ENCODE results near the gene XRCC3.

XRCC3 gene

DNA sequence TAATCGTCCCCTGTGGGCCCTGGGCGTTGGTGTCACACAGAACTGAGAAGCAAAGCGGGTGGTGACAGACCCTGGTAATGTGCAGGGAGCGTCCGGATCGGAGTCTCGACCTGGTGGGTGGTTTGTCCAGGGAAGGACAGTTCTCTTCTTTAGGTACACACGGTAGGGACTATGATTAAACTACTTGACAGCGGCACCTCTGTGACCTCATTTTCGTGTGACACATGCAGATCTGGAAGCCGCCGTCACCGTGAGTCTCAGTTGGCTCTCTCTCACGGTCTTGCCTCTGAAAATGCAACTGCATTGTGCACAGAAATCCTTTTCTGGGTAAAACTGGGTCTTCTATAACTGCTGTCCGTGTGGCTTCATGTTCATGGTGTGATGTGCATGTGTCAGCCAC lies 32.1 kb downstream of the XRCC3 start:
- TF ChIP-seq, protein P1, sequence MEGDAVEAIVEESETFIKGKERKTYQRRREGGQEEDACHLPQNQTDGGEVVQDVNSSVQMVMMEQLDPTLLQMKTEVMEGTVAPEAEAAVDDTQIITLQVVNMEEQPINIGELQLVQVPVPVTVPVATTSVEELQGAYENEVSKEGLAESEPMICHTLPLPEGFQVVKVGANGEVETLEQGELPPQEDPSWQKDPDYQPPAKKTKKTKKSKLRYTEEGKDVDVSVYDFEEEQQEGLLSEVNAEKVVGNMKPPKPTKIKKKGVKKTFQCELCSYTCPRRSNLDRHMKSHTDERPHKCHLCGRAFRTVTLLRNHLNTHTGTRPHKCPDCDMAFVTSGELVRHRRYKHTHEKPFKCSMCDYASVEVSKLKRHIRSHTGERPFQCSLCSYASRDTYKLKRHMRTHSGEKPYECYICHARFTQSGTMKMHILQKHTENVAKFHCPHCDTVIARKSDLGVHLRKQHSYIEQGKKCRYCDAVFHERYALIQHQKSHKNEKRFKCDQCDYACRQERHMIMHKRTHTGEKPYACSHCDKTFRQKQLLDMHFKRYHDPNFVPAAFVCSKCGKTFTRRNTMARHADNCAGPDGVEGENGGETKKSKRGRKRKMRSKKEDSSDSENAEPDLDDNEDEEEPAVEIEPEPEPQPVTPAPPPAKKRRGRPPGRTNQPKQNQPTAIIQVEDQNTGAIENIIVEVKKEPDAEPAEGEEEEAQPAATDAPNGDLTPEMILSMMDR (conservative IDR thresholded peaks at IDR 0.05; ENCODE audit: control insufficient read depth, insufficient read depth, low read depth, low read length): no peak
- no peak overlapping the region for H3K4me3 ChIP-seq (ENCODE audit: control insufficient read depth, low read depth, low read length)
- DNase-seq (ENCODE audit: low read depth): no peak

DNA sequence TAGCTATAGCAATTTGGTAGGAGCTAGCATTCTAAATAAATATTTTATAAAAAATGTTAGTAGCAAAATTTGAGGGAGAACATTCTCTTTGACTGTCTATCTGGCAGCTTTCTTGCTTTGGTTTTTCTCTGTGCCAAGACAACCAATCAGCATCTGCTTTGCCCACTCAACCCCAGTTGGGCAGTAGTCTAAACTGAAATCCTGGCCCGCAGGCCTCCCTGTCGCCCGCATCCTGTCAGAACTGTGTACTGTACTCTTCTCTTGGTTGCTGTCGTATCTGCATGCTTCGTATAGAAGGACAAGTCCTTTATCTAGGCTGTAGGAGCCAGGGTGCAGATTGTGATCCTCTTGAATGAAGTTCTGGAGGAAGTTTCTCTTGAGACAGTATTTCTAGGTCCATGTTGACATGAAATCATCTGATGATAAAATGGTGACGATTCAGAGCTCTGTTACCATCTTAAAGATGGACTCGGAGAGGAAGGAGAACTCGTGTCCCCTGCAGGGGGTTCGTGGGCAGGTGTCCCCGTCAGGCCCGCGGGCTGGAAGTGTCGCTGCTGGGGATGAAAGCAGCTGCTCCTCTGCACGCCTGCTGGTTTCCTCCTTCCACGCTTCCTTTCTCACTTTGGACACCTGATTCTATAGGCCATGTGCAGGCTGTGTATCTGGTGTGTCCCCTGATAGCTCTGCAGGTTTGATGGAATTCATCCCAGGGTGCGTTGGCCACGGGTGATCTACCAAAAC lies 34.6 kb downstream of the XRCC3 start:
- no peak overlapping the region for H3K4me3 ChIP-seq (ENCODE audit: control insufficient read depth, low read depth, low read length)
- TF ChIP-seq, protein P1 (conservative IDR thresholded peaks at IDR 0.05; ENCODE audit: control insufficient read depth, insufficient read depth, low read depth, low read length): no peak
- no peak for DNase-seq (ENCODE audit: low read depth)

DNA sequence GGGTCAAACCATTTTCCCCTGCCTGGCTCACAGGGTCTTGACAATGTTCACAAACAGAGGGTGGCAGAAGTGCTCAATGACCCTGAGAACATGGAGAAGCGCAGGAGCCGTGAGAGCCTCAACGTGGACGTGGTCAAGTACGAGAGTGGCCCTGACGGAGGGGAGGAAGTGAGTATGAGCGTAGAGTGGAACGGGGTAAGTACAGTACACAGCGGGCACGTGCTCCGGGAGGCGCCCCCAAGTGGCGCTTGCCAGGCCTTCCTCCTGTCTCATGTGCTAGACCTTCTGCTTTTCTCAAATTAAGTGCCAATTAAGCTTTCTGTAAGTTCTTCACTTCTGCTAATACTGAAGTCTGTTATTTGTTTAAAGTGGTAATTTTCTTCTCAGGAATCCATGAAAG lies 35.9 kb downstream of the XRCC3 start:
- TF ChIP-seq, protein P1 (conservative IDR thresholded peaks at IDR 0.05; ENCODE audit: control insufficient read depth, insufficient read depth, low read depth, low read length): peak; percentile 47
- DNase-seq (ENCODE audit: low read depth): peak; percentile 35

DNA sequence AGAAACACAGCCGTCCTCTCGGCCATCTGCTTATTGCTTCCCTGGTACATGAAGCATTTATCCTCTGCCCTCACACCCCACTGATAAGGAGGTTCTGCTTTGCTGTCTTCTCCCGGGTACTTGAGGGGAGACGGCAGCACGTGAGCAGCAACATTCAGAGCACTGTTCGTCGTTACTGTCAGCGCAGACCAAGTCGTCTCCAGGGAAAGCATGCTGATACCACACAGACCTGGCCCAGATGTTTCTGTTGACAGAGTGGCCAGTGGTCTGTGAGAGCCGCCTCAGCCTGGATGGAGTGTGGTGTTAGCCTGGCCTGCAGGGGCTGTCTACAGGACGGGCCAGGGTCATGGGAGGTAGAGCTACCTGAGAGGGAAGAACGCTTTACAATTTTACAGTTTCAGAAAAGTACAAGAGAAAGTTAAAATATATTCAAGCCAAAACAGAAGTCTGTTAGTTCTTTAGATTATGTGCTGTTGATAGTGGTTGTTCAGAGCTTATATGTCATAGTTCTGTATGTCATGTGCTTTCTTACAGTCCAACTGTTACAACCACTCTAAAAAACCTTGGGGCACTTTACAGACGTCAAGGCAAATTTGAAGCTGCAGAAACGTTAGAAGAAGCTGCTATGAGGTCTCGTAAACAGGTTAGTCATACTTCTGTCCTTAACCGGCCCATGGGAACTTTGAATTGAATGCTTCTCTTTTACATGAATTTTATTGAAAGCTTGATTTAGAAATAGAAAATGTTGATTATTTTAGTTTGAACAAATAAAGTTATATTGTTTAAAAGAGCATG lies 38.2 kb downstream of the XRCC3 start:
- TF ChIP-seq, protein P1 (conservative IDR thresholded peaks at IDR 0.05; ENCODE audit: control insufficient read depth, insufficient read depth, low read depth, low read length): no peak
- DNase-seq (ENCODE audit: low read depth): no peak
- H3K4me3 ChIP-seq (ENCODE audit: control insufficient read depth, low read depth, low read length): no peak overlapping the region

More for the DNA sequence above, 35.9 kb downstream of the XRCC3 start:
- H3K4me3 ChIP-seq (ENCODE audit: control insufficient read depth, low read depth, low read length): no peak overlapping the region

DNA sequence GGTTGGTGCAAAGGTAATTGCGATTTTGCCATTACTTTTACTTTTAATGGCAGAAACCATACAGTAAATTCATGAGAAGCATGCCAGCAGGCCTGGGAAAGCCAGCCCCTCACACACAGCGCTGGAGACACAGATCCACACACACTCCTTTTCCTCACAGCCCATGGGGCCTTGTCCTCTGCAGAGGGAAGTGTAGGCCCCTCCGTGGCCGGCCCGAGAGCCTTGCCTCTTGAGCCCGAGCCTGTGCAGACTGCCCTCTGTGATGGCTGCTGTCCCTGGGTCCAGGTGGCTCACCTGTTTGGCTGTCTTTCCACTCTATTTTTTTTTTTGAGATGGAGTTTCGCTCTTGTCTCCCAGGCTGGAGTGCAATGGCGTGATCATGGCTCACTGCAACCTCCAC lies 39.3 kb downstream of the XRCC3 start:
- H3K4me3 ChIP-seq (ENCODE audit: control insufficient read depth, low read depth, low read length): no peak overlapping the region
- no peak for DNase-seq (ENCODE audit: low read depth)
- TF ChIP-seq, protein P1 (conservative IDR thresholded peaks at IDR 0.05; ENCODE audit: control insufficient read depth, insufficient read depth, low read depth, low read length): no peak

DNA sequence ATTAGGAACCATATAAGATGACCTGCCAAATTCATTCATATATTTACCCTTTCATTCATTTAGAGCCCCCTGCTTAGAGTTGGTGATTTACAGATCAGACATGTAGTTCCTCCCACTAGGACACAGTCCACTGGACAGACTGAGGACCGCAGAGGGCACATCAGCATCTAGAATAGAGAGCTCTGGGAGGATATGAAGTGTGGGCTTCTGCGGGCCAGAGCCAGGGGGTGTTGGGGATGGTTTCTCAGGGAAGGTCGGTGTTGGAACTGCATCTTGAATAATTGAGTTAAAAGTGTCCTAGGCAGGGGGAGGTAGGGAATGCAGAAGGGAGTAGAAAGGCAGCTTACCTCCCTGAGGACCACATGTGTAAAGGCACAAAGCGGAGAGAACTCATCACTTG lies 43.3 kb downstream of the XRCC3 start:
- TF ChIP-seq, protein P1 (conservative IDR thresholded peaks at IDR 0.05; ENCODE audit: control insufficient read depth, insufficient read depth, low read depth, low read length): no peak
- DNase-seq (ENCODE audit: low read depth): no peak
- no peak overlapping the region for H3K4me3 ChIP-seq (ENCODE audit: control insufficient read depth, low read depth, low read length)
